Loucy (cell line): ENCODE measurements around the gene OR7D4.

Experiments
- CTCF ChIP-seq: fragments of 200-600 bp; sonication (generic); conservative IDR thresholded peaks from 2 replicates; pipeline ENCODE4 v1.5.1; 2014; ENCODE audit warnings: mild to moderate bottlenecking, antibody characterized with exemption, low read length
- EZH2phosphoT487 ChIP-seq: fragments of 200-600 bp; IDR thresholded peaks from 2 replicates; pipeline ENCODE4 v1.6.1; 2018; ENCODE audit warnings: antibody characterized with exemption, mild to moderate bottlenecking, moderate library complexity, borderline replicate concordance

- TF ChIP-seq CTCF (no peak), EZH2phosphoT487 (no peak)
Observed at GRCh38 chr19:9171393-9171991, 47.9 kb downstream of the OR7D4 start.
